Activated CD8-positive, alpha-beta T cell treated with anti-CD3 and anti-CD28 coated beads for 36 hours (primary cell): ENCODE results near the gene E2F4. TPM values are rescaled to one million over a fixed set of nuclear protein-coding genes. Genes with fewer than 3 reads are reported as not detected.

Experiments
- ATAC-seq: fragments of 200-7000 bp; cut with Tn5 transposase; one replicate; pipeline ENCODE4 v1.10.0; 2021; ENCODE audit warnings: mild to moderate bottlenecking, moderate library complexity
- CTCF ChIA-PET: fragments of 350-600 bp; sonication (Branson Sonifier 250); formaldehyde crosslinking; loops from one replicate; lab custom pipeline; 2021; ENCODE audit warnings: antibody characterized with exemption; lab: Charles Lee
- POLR2A ChIA-PET: fragments of 350-600 bp; sonication (Branson Sonifier 250); formaldehyde crosslinking; loops from one replicate; lab custom pipeline; 2021; ENCODE audit warnings: antibody characterized with exemption; lab: Charles Lee
- DNase-seq: peaks from one replicate; pipeline ENCODE4 v3.0.0-alpha.2; 2020
- H3K27ac Mint-ChIP-seq: one replicate; pipeline ENCODE4 v1.8.0; 2021; ENCODE audit warnings: mild to moderate bottlenecking, mixed read lengths
- H3K27me3 Mint-ChIP-seq: one replicate; pipeline ENCODE4 v1.8.0; 2021; ENCODE audit warnings: mixed read lengths
- H3K36me3 Mint-ChIP-seq: one replicate; pipeline ENCODE4 v1.8.0; 2021; ENCODE audit warnings: low read depth, mixed read lengths
- H3K4me1 Mint-ChIP-seq: one replicate; pipeline ENCODE4 v1.8.0; 2021; ENCODE audit warnings: low read depth, mixed read lengths
- H3K4me3 Mint-ChIP-seq: one replicate; pipeline ENCODE4 v1.8.0; 2021; ENCODE audit warnings: mild to moderate bottlenecking, moderate library complexity, mixed read lengths
- H3K9me3 Mint-ChIP-seq: one replicate; pipeline ENCODE4 v1.8.0; 2021; ENCODE audit warnings: mixed read lengths
- CTCF ChIP-seq: fragments of 200-600 bp; IDR thresholded peaks from one replicate; pipeline ENCODE4 v1.8.0; 2022; ENCODE audit warnings: antibody characterized with exemption, mild to moderate bottlenecking
- intact Hi-C: fragments of 100-400 bp; cut with micrococcal nuclease; formaldehyde crosslinking; loops from one replicate; pipeline ENCODE4 v1.10.0; 2022
- total RNA-seq, 2 experiments: library from RNA; stranded (reverse); gene quantifications; one replicate each; pipeline ENCODE4 v1.2.3, GENCODE V29; 2021

Gene E2F4
- total RNA-seq, 2 experiments from 2014 or later: 104 to 105 TPM

- intact Hi-C loops: no loop called here
These were observed 20.8 kb downstream of the E2F4 start for GRCh38 chr16:67212766-67213165.

GRCh38 chr16:67213197-67214019, 21.5 kb downstream of the E2F4 start:
- CTCF ChIA-PET: interaction anchor here (1.5 to 4.1 kb wide), 2 partner anchors 15 to 28 kb away, joined by 3 to 15 read pairs; partner anchors contain the start of gene ELMO3
- POLR2A ChIA-PET: interaction anchor here (1.8 to 1.9 kb wide), 2 partner anchors 9 to 12 kb away, joined by 4 to 5 read pairs; no protein-coding TSS in a partner anchor
- Mint-ChIP-seq H3K27me3 (no peaks in the 10 kb centered on the region), H3K4me1 (no peaks in the 10 kb centered on the region), H3K4me3 (no peak overlapping the region), H3K36me3 (no peaks in the 10 kb centered on the region), H3K27ac (no peak overlapping the region), H3K9me3 (no peaks in the 10 kb centered on the region)
- no peak for TF ChIP-seq CTCF
- DNase-seq: no peak
- intact Hi-C loops: no loop called here
- no peak for ATAC-seq

More at GRCh38 chr16:67212766-67213165, 20.8 kb downstream of the E2F4 start:
- Mint-ChIP-seq H3K9me3 (no peaks in the 10 kb centered on the region), H3K4me1 (no peaks in the 10 kb centered on the region), H3K27ac (no peak overlapping the region), H3K36me3 (no peaks in the 10 kb centered on the region), H3K27me3 (no peaks in the 10 kb centered on the region), H3K4me3 (no peak overlapping the region)
- no peak for TF ChIP-seq CTCF
- DNase-seq (no peak), ATAC-seq (no peak)
- CTCF ChIA-PET: interaction anchor here (4.1 kb wide), 1 partner anchor 15 kb away, joined by 15 read pairs; the partner anchor contains the start of gene ELMO3
- POLR2A ChIA-PET: interaction anchor here (1.3 to 1.9 kb wide), 3 partner anchors 8 to 15 kb away, joined by 4 to 6 read pairs (median 5); no protein-coding TSS in a partner anchor

DNA sequence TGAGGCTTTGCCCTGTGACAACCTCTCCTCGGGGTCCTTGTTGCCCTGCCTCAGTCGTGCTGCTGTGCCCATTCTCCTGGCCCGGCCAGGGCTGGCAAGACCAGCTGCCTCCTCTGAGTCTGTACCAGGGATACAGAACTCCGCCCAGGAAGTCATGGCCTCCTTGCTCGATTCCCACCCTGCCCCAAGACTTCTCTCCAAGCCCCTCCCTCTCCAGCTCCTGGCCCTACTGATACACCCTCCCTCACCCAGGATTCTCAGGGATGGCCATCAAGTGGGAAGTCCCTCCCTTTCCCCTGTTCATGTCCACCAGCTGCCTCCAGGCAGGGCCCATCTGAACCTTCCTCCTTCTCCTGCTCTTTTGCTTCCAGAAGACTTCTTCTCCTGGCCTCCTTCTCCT, 23.8 kb downstream of the E2F4 start:
- DNase-seq (no peak), ATAC-seq (no peak)
- Mint-ChIP-seq H3K36me3 (no peaks in the 10 kb centered on the region), H3K27me3 (no peaks in the 10 kb centered on the region), H3K4me1 (no peaks in the 10 kb centered on the region), H3K27ac (no peak overlapping the region), H3K4me3 (no peak overlapping the region), H3K9me3 (no peaks in the 10 kb centered on the region)
- ChIA-PET CTCF (no interaction called here), POLR2A (no interaction called here)
- intact Hi-C loops: no loop called here
- no peak for TF ChIP-seq CTCF

- no peak overlapping the region for H3K27ac Mint-ChIP-seq
- POLR2A ChIA-PET: interaction anchor here (1.2 to 1.5 kb wide), 3 partner anchors 10 to 27 kb away, joined by 3 to 5 read pairs (median 4); partner anchors contain the start of gene TMEM208
- H3K4me3 Mint-ChIP-seq: no peak overlapping the region
- H3K27me3 Mint-ChIP-seq: no peaks in the 10 kb centered on the region
- DNase-seq (no peak), ATAC-seq (no peak)
- CTCF ChIA-PET: interaction anchor here (2.3 kb wide), 1 partner anchor 19 kb away, joined by 8 read pairs; no protein-coding TSS in a partner anchor
- intact Hi-C loops: no loop called here
- H3K4me1 Mint-ChIP-seq: no peaks in the 10 kb centered on the region
- TF ChIP-seq CTCF: no peak
- H3K9me3 Mint-ChIP-seq: no peaks in the 10 kb centered on the region
- no peaks in the 10 kb centered on the region for H3K36me3 Mint-ChIP-seq
These were observed 24.9 kb downstream of the E2F4 start for GRCh38 chr16:67216612-67217490.
